Measurements from ENCODE around the gene NCOA7.

- TF ChIP-seq POLR2A (IDR thresholded peaks at IDR 0.05) (no peak), CTCF (IDR thresholded peaks at IDR 0.05) (no peak)
Measured at GRCh38 chr6:125808060-125808459, 17.3 kb downstream of the NCOA7 start.

All from right lobe of liver (tissue), 4 donors.